ENCODE results near the gene GRIN2C.

DNA sequence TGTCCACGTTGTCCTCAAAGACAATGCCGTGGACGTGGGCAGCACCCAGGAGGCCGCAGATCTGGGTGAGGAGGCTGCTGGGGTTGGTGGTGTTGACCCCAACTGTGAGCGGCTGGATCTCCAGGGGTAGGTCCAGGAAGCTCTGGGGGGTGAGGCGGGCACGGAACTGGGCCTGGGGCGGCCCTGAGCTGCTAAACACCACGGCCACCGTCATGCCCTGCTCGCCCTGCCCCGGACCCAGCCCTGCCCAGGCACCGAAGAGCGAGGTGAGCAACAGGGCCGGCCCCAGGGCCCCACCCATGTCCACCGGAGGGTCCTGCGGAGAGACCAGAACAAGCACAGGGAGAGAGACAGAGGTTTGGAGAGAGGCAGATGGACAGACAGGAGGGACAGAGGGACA, 4.9 kb downstream of the GRIN2C start:
- TF ChIP-seq EP300 (IDR thresholded peaks at IDR 0.05): no peak
- TF ChIP-seq POLR2A (IDR thresholded peaks at IDR 0.05): no peak
- TF ChIP-seq, protein P1, sequence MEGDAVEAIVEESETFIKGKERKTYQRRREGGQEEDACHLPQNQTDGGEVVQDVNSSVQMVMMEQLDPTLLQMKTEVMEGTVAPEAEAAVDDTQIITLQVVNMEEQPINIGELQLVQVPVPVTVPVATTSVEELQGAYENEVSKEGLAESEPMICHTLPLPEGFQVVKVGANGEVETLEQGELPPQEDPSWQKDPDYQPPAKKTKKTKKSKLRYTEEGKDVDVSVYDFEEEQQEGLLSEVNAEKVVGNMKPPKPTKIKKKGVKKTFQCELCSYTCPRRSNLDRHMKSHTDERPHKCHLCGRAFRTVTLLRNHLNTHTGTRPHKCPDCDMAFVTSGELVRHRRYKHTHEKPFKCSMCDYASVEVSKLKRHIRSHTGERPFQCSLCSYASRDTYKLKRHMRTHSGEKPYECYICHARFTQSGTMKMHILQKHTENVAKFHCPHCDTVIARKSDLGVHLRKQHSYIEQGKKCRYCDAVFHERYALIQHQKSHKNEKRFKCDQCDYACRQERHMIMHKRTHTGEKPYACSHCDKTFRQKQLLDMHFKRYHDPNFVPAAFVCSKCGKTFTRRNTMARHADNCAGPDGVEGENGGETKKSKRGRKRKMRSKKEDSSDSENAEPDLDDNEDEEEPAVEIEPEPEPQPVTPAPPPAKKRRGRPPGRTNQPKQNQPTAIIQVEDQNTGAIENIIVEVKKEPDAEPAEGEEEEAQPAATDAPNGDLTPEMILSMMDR (IDR thresholded peaks at IDR 0.05): no peak

Data from gastroesophageal sphincter (tissue), 3 donors.